Esophagus muscularis mucosa (tissue), 4 donors: ENCODE results near the gene SPATA46. TPM values are rescaled to one million over a fixed set of nuclear protein-coding genes. Genes with fewer than 3 reads are reported as not detected.

Experiments used
- small RNA-seq, 3 donors: library from RNA; depleted of rRNA; stranded (forward); fragments of <200 nt; gene quantifications; one replicate each; pipeline ENCODE3, GENCODE V24; 2016
- total RNA-seq, 4 donors: library from RNA; depleted of rRNA; stranded (reverse); fragments of >200 nt; gene quantifications; one replicate each; pipeline versions ENCODE4 v1.1.0 to v1.2.1, GENCODE V29; 2016

SPATA46 gene
- total RNA-seq, 4 donors from 2014 or later = not detected

Small RNA genes within 50 kb of the gene (small RNA-seq; reads per million reads assigned to genes)
- gene MIR556 (0 to 0.17 (median 0) reads per million in 3 donors), gene RNA5SP61 (0 reads per million in 3 donors)

Other genes starting within 250 kb of the SPATA46 start
- gene C1orf226, start 4.9 kb upstream of the SPATA46 start, total RNA-seq = 10 to 100 TPM in 2 of 4 donors, 1 to 10 TPM in 2; 3.3 to 18.9 (median 11.6) TPM
- 1 to 10 TPM in 1 of 4 donors, not detected in 3; 1.2 TPM for gene SH2D1B, start 35.3 kb upstream of the SPATA46 start, total RNA-seq
- gene UHMK1, start 121.0 kb upstream of the SPATA46 start, total RNA-seq = 10 to 100 TPM; 25.3 to 34.4 (median 30.6) TPM
- gene UAP1, start 184.9 kb upstream of the SPATA46 start, total RNA-seq = 100 to 1,000 TPM in 1 of 4 donors, 10 to 100 TPM in 3; 51.5 to 246 (median 61.8) TPM